CD4-positive, CD25-positive, alpha-beta regulatory T cell (primary cell): Measurements from ENCODE around the gene SHISA8. TPM values are rescaled to one million over a fixed set of nuclear protein-coding genes. Genes with fewer than 3 reads are reported as not detected.

Experiments
- ATAC-seq, 2 donors: fragments of 150-1000 bp; cut with Tn5 transposase; one replicate each; pipeline ENCODE4 v1.10.0; 2021; ENCODE audit warnings: low read depth in 2 of 2, moderate number of reproducible peaks in 2 of 2, moderate library complexity in 1 of 2
- DNase-seq, 3 donors: peaks; one replicate each; pipeline versions ENCODE4 v3.0.0 to v3.0.0-alpha.2; 2012 to 2022; ENCODE audit warnings: mixed read lengths in 1 of 3
- H3K27ac ChIP-seq: one replicate; pipeline ENCODE4 v1.7.0; 2013; ENCODE audit warnings: mild to moderate bottlenecking, low read length; ENCODE audit not compliant: insufficient read depth, poor library complexity, severe bottlenecking
- H3K27me3 ChIP-seq: one replicate; pipeline ENCODE4 v1.7.0; 2013; ENCODE audit warnings: low read length; ENCODE audit not compliant: control insufficient read depth, insufficient read depth
- H3K36me3 ChIP-seq: one replicate; pipeline ENCODE4 v1.7.0; 2013; ENCODE audit warnings: mild to moderate bottlenecking, low read length, moderate library complexity; ENCODE audit not compliant: control insufficient read depth, insufficient read depth
- H3K4me1 ChIP-seq: 2 replicates; pipeline ENCODE4 v1.7.0; 2013; ENCODE audit warnings: mild to moderate bottlenecking, low read length; ENCODE audit not compliant: insufficient read depth, control insufficient read depth, poor library complexity, severe bottlenecking
- H3K4me3 ChIP-seq: one replicate; pipeline ENCODE4 v1.7.0; 2013; ENCODE audit warnings: low read depth, mild to moderate bottlenecking, low read length, moderate library complexity
- H3K9me3 ChIP-seq, 2 experiments: 1 replicate in 1 of 2; 2 replicates in 1 of 2; pipeline ENCODE4 v1.7.0; 2013; ENCODE audit warnings: low read length in 2 of 2, mild to moderate bottlenecking in 1 of 2, moderate library complexity in 1 of 2; ENCODE audit not compliant: control insufficient read depth in 2 of 2
- H3K27ac Mint-ChIP-seq, 3 donors: one replicate each; pipeline ENCODE4 v1.8.0; 2020 to 2022; ENCODE audit warnings: mild to moderate bottlenecking in 3 of 3, mixed read lengths in 3 of 3, moderate library complexity in 2 of 3
- H3K27me3 Mint-ChIP-seq: one replicate; pipeline ENCODE4 v1.8.0; 2022; ENCODE audit warnings: mild to moderate bottlenecking, mixed read lengths
- H3K36me3 Mint-ChIP-seq: one replicate; pipeline ENCODE4 v1.8.0; 2020; ENCODE audit warnings: mixed read lengths
- H3K4me1 Mint-ChIP-seq, 4 donors: one replicate each; pipeline ENCODE4 v1.8.0; 2020 to 2022; ENCODE audit warnings: mixed read lengths in 4 of 4, mild to moderate bottlenecking in 1 of 4
- H3K4me3 Mint-ChIP-seq, 4 donors: one replicate each; pipeline ENCODE4 v1.8.0; 2020 to 2022; ENCODE audit warnings: mild to moderate bottlenecking in 4 of 4, mixed read lengths in 4 of 4, moderate library complexity in 3 of 4
- H3K9me3 Mint-ChIP-seq, 7 donors: one replicate each; pipeline ENCODE4 v1.8.0; 2020 to 2022; ENCODE audit warnings: mixed read lengths in 7 of 7, mild to moderate bottlenecking in 3 of 7, moderate library complexity in 2 of 7
- polyA plus RNA-seq, 4 donors: library from polyadenylated mRNA; unstranded; fragments of 300-500 nt; fragmentation: Illumina TruSeq; gene quantifications; one replicate each; pipeline ENCODE4 v1.2.3, GENCODE V29; 2021
- total RNA-seq: library from RNA; stranded (reverse); gene quantifications from one replicate; pipeline ENCODE4 v1.2.3, GENCODE V29; 2022

SHISA8 gene
- total and polyA plus RNA-seq, 5 donors from 2014 or later, result 0.27 to 0.28 TPM; not detected in 3

DNA sequence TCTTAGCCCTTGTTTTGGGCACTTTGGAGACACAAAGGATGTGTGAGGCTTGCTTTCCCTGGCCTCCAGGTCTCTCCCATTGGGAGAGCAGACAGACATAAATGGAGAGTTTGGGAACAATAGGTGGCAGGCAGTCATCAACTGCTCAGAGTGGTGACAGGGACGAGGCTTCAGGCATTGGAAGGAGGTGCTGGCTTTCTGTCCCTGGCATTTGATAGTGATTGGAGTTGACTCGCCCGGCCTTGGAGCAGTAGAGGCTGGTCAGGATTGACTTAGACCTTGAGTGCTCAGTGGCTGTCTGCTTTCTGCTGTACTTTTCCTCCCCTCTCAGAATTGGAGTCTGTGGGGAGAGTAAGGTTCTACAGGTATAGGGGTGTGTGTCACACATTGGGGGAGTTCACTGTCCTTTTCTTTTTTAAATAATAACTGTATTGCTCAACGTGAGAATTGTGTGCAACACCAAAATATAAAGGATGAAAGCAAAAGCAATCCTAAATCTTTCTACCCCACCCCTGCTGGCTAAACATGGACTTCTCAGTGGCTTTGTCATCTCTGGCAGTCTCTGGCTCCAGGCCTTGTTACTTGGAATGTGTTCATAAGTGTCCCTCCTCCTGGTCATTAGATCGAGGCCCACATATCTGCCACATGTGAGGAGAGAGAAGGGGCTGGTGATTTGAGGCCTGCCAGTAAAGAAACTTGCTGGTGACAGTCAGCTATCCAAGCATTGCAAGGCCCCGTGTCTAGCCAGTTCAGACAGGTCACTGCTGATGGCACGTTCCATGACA, 21.1 kb downstream of the SHISA8 start:
- no peak overlapping the region for H3K4me3 ChIP-seq
- no peaks in the 10 kb centered on the region for H3K27me3 ChIP-seq
- H3K9me3 ChIP-seq, result no peaks in the 10 kb centered on the region
- H3K36me3 Mint-ChIP-seq, result peaks cover 24% of the 10 kb centered on the region
- no peaks in the 10 kb centered on the region for H3K4me1 ChIP-seq
- H3K36me3 ChIP-seq, result peaks cover 55% of the 10 kb centered on the region
- DNase-seq, result no peak
- no peak overlapping the region for H3K27ac Mint-ChIP-seq
- ATAC-seq, result no peak
- no peaks in the 10 kb centered on the region for H3K4me1 Mint-ChIP-seq
- H3K27ac ChIP-seq, result no peak overlapping the region
- no peaks in the 10 kb centered on the region for H3K9me3 Mint-ChIP-seq
- H3K27me3 Mint-ChIP-seq, result no peaks in the 10 kb centered on the region
- no peak overlapping the region for H3K4me3 Mint-ChIP-seq

DNA sequence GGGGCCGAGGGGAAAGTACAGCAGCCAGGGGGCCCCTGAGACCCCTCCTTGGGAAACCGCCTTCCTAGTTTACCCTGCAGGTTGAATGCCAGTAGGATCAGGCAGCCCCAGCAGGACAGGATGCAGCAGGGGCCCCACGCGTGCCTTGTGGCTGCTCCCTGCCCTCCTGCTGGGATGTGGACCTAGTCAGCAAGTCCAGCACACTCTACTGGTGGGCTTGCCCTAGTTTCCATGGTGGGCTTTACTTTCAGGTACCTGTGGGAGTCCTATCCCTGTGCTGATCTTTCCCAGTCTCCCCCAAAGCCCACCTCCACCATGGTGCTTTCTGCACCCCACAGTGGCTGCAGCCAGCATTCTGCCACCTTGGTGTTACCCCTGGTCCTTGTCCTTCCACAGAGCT, 22.2 kb downstream of the SHISA8 start:
- H3K9me3 Mint-ChIP-seq, result no peaks in the 10 kb centered on the region

DNA sequence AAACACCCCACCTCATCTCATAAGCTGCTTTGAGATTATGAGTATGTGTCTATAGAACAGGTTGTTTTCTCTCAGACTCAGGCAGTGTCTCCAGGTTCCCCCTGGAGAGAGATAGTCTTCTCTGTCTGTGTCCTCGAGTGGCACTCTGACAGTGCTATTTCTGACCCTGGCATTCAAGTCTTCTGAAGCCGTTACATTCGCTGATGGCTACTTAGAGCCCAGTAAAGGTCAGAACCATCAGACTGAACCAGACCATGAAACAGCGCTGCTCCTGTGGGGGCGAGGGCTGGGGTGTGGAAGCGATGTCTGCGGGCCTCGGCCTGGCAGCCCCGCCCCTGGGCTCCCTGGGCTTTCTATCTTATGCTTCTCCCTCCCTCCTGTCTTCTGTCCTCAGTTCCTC, 23.5 kb downstream of the SHISA8 start:
- peaks cover 52% of the 10 kb centered on the region for H3K36me3 ChIP-seq
- no peak overlapping the region for H3K27ac Mint-ChIP-seq
- H3K36me3 Mint-ChIP-seq, result peaks cover 35% of the 10 kb centered on the region

More for the DNA sequence above, 22.2 kb downstream of the SHISA8 start:
- Mint-ChIP-seq H3K36me3 (peaks cover 32% of the 10 kb centered on the region), H3K27ac (no peak overlapping the region), H3K4me3 (no peak overlapping the region), H3K4me1 (no peaks in the 10 kb centered on the region), H3K27me3 (no peaks in the 10 kb centered on the region)
- H3K4me1 ChIP-seq, result no peaks in the 10 kb centered on the region
- H3K27ac ChIP-seq, result no peak overlapping the region
- ATAC-seq (no peak), DNase-seq (no peak)
- H3K9me3 ChIP-seq, result no peaks in the 10 kb centered on the region
- no peak overlapping the region for H3K4me3 ChIP-seq
- H3K36me3 ChIP-seq, result peaks cover 57% of the 10 kb centered on the region
- no peaks in the 10 kb centered on the region for H3K27me3 ChIP-seq

DNA sequence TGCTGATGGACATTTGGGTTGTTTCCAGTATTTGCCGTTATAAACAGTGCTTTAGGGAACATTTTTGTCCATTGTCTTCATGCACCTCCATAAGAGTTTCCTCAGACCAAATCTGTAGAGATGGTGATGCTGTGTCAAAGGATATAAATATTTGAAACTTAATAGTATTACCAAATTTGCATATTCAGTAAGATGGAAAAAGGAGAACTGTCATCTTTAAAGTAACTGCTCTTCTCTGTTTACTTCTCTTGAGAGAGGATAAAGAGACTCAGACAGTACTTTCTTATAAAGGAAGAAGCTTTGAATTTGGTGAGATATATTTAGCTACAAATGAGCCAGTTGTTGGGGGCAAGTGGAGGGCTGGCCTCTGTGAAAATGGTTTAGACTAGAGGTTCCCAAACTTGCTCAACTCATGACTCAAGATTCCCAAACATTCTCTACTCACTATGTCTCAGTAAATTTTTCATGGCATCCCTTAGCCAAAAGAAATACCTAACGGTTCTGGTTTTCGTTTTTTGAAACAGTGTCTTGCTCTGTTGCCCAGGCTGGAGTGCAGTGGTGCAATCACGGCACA, 26.2 kb downstream of the SHISA8 start:
- H3K4me1 ChIP-seq, result no peaks in the 10 kb centered on the region
- Mint-ChIP-seq H3K9me3 (no peaks in the 10 kb centered on the region), H3K4me1 (no peaks in the 10 kb centered on the region), H3K27ac (no peak overlapping the region), H3K4me3 (no peak overlapping the region), H3K36me3 (peaks cover 44% of the 10 kb centered on the region), H3K27me3 (no peaks in the 10 kb centered on the region)
- no peaks in the 10 kb centered on the region for H3K9me3 ChIP-seq
- no peaks in the 10 kb centered on the region for H3K27me3 ChIP-seq
- H3K4me3 ChIP-seq, result no peak overlapping the region
- H3K36me3 ChIP-seq, result peaks cover 64% of the 10 kb centered on the region
- no peak for ATAC-seq
- H3K27ac ChIP-seq, result no peak overlapping the region
- no peak for DNase-seq

More for the DNA sequence above, 23.5 kb downstream of the SHISA8 start:
- DNase-seq (no peak), ATAC-seq (no peak)
- Histone ChIP-seq H3K4me1 (no peaks in the 10 kb centered on the region), H3K27me3 (no peaks in the 10 kb centered on the region), H3K4me3 (no peak overlapping the region), H3K27ac (no peak overlapping the region), H3K9me3 (no peaks in the 10 kb centered on the region)
- Mint-ChIP-seq H3K9me3 (no peaks in the 10 kb centered on the region), H3K4me3 (no peak overlapping the region), H3K27me3 (no peaks in the 10 kb centered on the region), H3K4me1 (no peaks in the 10 kb centered on the region)

DNA sequence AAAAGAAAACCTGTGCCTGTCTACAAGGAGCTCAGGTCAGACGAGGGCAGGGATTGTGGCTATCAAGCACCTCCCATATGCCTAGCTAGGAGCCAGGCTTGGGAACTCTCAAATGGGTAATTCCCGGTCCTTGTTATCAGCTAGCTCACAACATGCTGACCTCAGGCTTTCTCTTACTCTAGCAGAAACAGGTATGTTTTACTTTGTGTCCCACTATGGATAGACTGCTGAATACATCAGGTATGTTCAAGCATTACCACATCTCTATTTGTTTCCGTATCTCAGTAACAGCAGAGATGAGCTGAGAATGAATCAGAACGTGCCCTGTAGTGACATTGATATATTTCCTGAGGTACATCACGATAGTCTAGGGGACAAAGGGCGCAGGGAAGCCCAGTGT, 29.4 kb downstream of the SHISA8 start:
- no peaks in the 10 kb centered on the region for H3K9me3 Mint-ChIP-seq
- H3K27ac Mint-ChIP-seq, result peak overlapping the region in 1 of 3 donors; percentile 47
- H3K4me3 ChIP-seq, result no peak overlapping the region
- H3K4me1 Mint-ChIP-seq, result no peaks in the 10 kb centered on the region
- no peaks in the 10 kb centered on the region for H3K27me3 Mint-ChIP-seq
- no peak overlapping the region for H3K4me3 Mint-ChIP-seq
- H3K27ac ChIP-seq, result no peak overlapping the region
- no peaks in the 10 kb centered on the region for H3K27me3 ChIP-seq
- H3K36me3 ChIP-seq, result peaks cover 76% of the 10 kb centered on the region
- ATAC-seq, result no peak
- peaks cover 51% of the 10 kb centered on the region for H3K36me3 Mint-ChIP-seq
- H3K4me1 ChIP-seq, result no peaks in the 10 kb centered on the region
- no peak for DNase-seq
- H3K9me3 ChIP-seq, result no peaks in the 10 kb centered on the region

DNA sequence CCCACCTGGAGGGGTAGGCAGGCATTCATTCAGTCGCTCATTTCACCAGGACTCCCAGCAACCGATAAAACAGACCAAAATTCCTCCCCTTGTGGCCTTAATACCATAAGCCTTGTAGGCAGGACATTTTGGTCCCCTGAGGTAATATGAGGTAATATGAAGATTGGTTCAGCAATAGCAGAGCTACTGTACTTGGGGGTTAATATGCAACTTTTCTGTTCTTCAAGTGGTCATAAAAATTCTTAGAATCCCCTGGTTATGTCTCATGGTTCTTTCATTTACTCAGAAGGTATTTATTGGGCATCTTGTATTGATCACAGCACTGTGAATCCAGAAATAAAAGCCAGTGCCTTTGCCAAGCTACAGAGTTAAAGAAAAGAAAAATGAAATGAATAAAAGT, 29.8 kb downstream of the SHISA8 start:
- Mint-ChIP-seq H3K27ac (no peak overlapping the region), H3K27me3 (no peaks in the 10 kb centered on the region), H3K36me3 (peaks cover 51% of the 10 kb centered on the region), H3K4me1 (no peaks in the 10 kb centered on the region), H3K9me3 (no peaks in the 10 kb centered on the region), H3K4me3 (no peak overlapping the region)
- Histone ChIP-seq H3K4me3 (no peak overlapping the region), H3K4me1 (no peaks in the 10 kb centered on the region), H3K36me3 (peaks cover 76% of the 10 kb centered on the region), H3K27me3 (no peaks in the 10 kb centered on the region), H3K27ac (no peak overlapping the region), H3K9me3 (no peaks in the 10 kb centered on the region)
- DNase-seq (no peak), ATAC-seq (no peak)

DNA sequence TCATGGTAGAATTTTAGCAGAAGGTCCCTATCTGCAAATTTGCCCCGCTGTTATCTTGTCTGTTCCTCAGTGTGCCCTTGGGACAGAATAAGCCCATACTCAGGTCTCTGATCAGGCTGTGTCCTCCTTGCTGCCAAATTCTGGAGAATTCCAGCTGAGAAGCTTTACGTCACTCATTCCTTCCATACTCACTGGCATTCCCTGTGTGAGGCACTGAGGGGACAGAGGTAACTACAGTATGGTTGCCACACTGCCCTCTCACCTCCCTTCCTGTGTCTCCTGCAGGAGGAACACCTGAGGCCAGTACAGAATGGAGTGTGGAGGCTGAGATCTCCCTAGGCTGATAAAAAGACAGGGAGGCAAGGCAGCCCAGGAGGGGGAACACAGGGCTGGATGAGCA, 31.5 kb downstream of the SHISA8 start:
- H3K9me3 ChIP-seq, result no peaks in the 10 kb centered on the region
- Mint-ChIP-seq H3K27me3 (no peaks in the 10 kb centered on the region), H3K9me3 (no peaks in the 10 kb centered on the region), H3K36me3 (peaks cover 56% of the 10 kb centered on the region), H3K4me3 (no peak overlapping the region), H3K27ac (peak overlapping the region in 1 of 3 donors; percentile 88), H3K4me1 (no peaks in the 10 kb centered on the region)
- no peaks in the 10 kb centered on the region for H3K4me1 ChIP-seq
- ATAC-seq (no peak), DNase-seq (no peak)
- H3K27ac ChIP-seq, result no peak overlapping the region
- no peak overlapping the region for H3K4me3 ChIP-seq
- peaks cover 80% of the 10 kb centered on the region for H3K36me3 ChIP-seq
- no peaks in the 10 kb centered on the region for H3K27me3 ChIP-seq

DNA sequence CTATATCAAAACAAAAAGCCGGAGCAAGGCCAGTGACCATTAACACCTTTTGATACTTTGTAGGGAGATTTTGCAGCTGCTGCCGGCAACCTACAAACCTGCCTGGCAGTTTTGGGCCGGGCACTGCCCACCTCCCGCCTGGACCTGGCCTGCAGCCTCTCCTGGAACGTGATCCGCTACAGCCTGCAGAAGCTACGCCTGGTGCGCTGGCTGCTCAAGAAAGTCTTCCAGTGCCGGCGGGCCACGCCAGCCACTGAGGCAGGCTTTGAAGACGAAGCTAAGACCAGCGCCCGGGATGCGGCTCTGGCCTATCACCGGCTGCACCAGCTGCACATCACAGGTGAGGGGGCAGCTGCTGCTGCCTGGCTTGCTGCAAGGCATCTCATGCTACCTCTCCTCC, 34.2 kb downstream of the SHISA8 start:
- no peaks in the 10 kb centered on the region for H3K27me3 ChIP-seq
- no peak overlapping the region for H3K4me3 ChIP-seq
- peaks cover 0 to 3% (median 1%) of the 10 kb centered on the region in 4 donors for H3K4me1 Mint-ChIP-seq
- DNase-seq (no peak), ATAC-seq (no peak)
- no peaks in the 10 kb centered on the region for H3K27me3 Mint-ChIP-seq
- H3K36me3 Mint-ChIP-seq, result peaks cover 42% of the 10 kb centered on the region
- no peak overlapping the region for H3K27ac Mint-ChIP-seq
- H3K27ac ChIP-seq, result no peak overlapping the region
- no peak overlapping the region for H3K4me3 Mint-ChIP-seq
- no peaks in the 10 kb centered on the region for H3K9me3 Mint-ChIP-seq
- H3K9me3 ChIP-seq, result no peaks in the 10 kb centered on the region
- peaks cover 82% of the 10 kb centered on the region for H3K36me3 ChIP-seq
- no peaks in the 10 kb centered on the region for H3K4me1 ChIP-seq
